ENCODE measurements around the gene MAPK11. TPM values are rescaled to one million over a fixed set of nuclear protein-coding genes. Genes with fewer than 3 reads are reported as not detected.

MAPK11 gene
- total and polyA plus RNA-seq, 8 donors, result 0.29 to 13.6 (median 8.9) TPM; not detected in 1

- Histone ChIP-seq H3K9me3 (no peaks in the 10 kb centered on the region), H3K36me3 (peaks cover 56 to 71% (median 64%) of the 10 kb centered on the region in 4 donors), H3K4me1 (peaks cover 75 to 93% (median 88%) of the 10 kb centered on the region in 4 donors), H3K4me3 (no peak overlapping the region), H3K27me3 (peaks cover 0 to 6% (median 0%) of the 10 kb centered on the region in 3 donors), H3K27ac (peak overlapping the region; percentile 87 to 95 (median 95))
- intact Hi-C loops (cut with DNase I; ENCODE audit: low total_unique reads), result no loop called here
- no peak for DNase-seq
- TF ChIP-seq CTCF (IDR thresholded peaks at IDR 0.05) (no peak), POLR2AphosphoS5 (IDR thresholded peaks at IDR 0.05) (no peak), EP300 (IDR thresholded peaks at IDR 0.05) (no peak), POLR2A (IDR thresholded peaks at IDR 0.05) (no peak)
- 77 to 89% (median 85%) methylated on average over 33 to 57 of the region's 57 CpGs for WGBS, 5 donors
Measured at GRCh38 chr22:50289151-50289941, 19.2 kb upstream of the MAPK11 start.

GRCh38 chr22:50287731-50288130, 17.6 kb upstream of the MAPK11 start:
- Histone ChIP-seq H3K4me1 (peaks cover 70 to 91% (median 84%) of the 10 kb centered on the region in 4 donors), H3K36me3 (peaks cover 70 to 87% (median 80%) of the 10 kb centered on the region in 4 donors), H3K9me3 (no peaks in the 10 kb centered on the region), H3K4me3 (no peak overlapping the region), H3K27me3 (no peaks in the 10 kb centered on the region), H3K27ac (peak overlapping the region; percentile 87 to 95 (median 94))
- intact Hi-C loops (cut with DNase I; ENCODE audit: low total_unique reads), result no loop called here
- 90 to 94% (median 93%) methylated on average over 16 to 31 of the region's 31 CpGs for WGBS, 5 donors
- DNase-seq, result no peak
- TF ChIP-seq POLR2A (IDR thresholded peaks at IDR 0.05) (no peak), EP300 (IDR thresholded peaks at IDR 0.05) (no peak), POLR2AphosphoS5 (IDR thresholded peaks at IDR 0.05) (no peak), CTCF (IDR thresholded peaks at IDR 0.05) (no peak)

GRCh38 chr22:50286701-50287318, 16.6 kb upstream of the MAPK11 start:
- DNase-seq, result no peak
- 63 to 76% (median 74%) methylated on average over 18 to 40 of the region's 40 CpGs for WGBS, 5 donors
- no peak for TF ChIP-seq CTCF (IDR thresholded peaks at IDR 0.05)
- H3K9me3 ChIP-seq, result no peaks in the 10 kb centered on the region
- H3K4me3 ChIP-seq, result no peak overlapping the region
- H3K27ac ChIP-seq, result peak overlapping the region; percentile 87 to 95 (median 94)
- intact Hi-C loops (cut with DNase I; ENCODE audit: low total_unique reads), result no loop called here
- peaks cover 79 to 96% (median 89%) of the 10 kb centered on the region in 4 donors for H3K36me3 ChIP-seq
- H3K27me3 ChIP-seq, result no peaks in the 10 kb centered on the region
- peaks cover 68 to 91% (median 83%) of the 10 kb centered on the region in 4 donors for H3K4me1 ChIP-seq

- no peaks in the 10 kb centered on the region for H3K9me3 ChIP-seq
- 49 to 72% (median 62%) methylated on average over 5 to 21 of the region's 21 CpGs for WGBS, 5 donors
- peaks cover 85 to 96% (median 91%) of the 10 kb centered on the region in 4 donors for H3K36me3 ChIP-seq
- intact Hi-C loops (cut with DNase I; ENCODE audit: low total_unique reads), result no loop called here
- DNase-seq, result peak in 1 of 2 donors; percentile 68
- no peaks in the 10 kb centered on the region for H3K27me3 ChIP-seq
- peak overlapping the region; percentile 87 to 95 (median 94) for H3K27ac ChIP-seq
- TF ChIP-seq POLR2A (IDR thresholded peaks at IDR 0.05), result no peak
- no peak for TF ChIP-seq POLR2AphosphoS5 (IDR thresholded peaks at IDR 0.05)
- TF ChIP-seq CTCF (IDR thresholded peaks at IDR 0.05), result no peak
- no peak for TF ChIP-seq EP300 (IDR thresholded peaks at IDR 0.05)
- H3K4me1 ChIP-seq, result peaks cover 68 to 91% (median 83%) of the 10 kb centered on the region in 4 donors
- H3K4me3 ChIP-seq, result no peak overlapping the region
Measured at GRCh38 chr22:50286275-50286674, 16.1 kb upstream of the MAPK11 start.
